Heart right ventricle (tissue), 16 donors: Measurements from ENCODE around the gene H2AZ1. TPM values are rescaled to one million over a fixed set of nuclear protein-coding genes. Genes with fewer than 3 reads are reported as not detected.

Experiments used
- ATAC-seq, 8 donors: fragments of 200-7000 bp; cut with Tn5 transposase; one replicate each; pipeline ENCODE4 v1.9.1; 2020; ENCODE audit warnings: mild to moderate bottlenecking in 8 of 8, moderate library complexity in 8 of 8, moderate number of reproducible peaks in 1 of 8
- DNase-seq, 2 donors: peaks; one replicate each; pipeline ENCODE4 v3.0.0-alpha.2; 2020
- H3K27ac ChIP-seq, 10 donors: fragments of 200-600 bp; sonication (generic) in 2 of 10; one replicate each; pipeline versions ENCODE4 v1.5.0 to v1.8.0; 2020 to 2022; ENCODE audit warnings: mild to moderate bottlenecking in 3 of 10
- H3K27me3 ChIP-seq, 7 donors: fragments of 200-600 bp; one replicate each; pipeline ENCODE4 v1.8.0; 2021 to 2022; ENCODE audit warnings: mild to moderate bottlenecking in 2 of 7
- H3K36me3 ChIP-seq, 9 donors: fragments of 200-600 bp; sonication (generic) in 1 of 9; one replicate each; pipeline versions ENCODE4 v1.5.0 to v1.8.0; 2020 to 2022; ENCODE audit warnings: mild to moderate bottlenecking in 2 of 9
- H3K4me1 ChIP-seq, 9 donors: fragments of 200-600 bp; sonication (generic) in 1 of 9; one replicate each; pipeline versions ENCODE4 v1.5.0 to v1.8.0; 2020 to 2022; ENCODE audit warnings: mild to moderate bottlenecking in 4 of 9
- H3K4me3 ChIP-seq, 10 donors: fragments of 200-600 bp; sonication (generic) in 2 of 10; one replicate each; pipeline versions ENCODE4 v1.5.0 to v1.8.0; 2020 to 2022; ENCODE audit warnings: mild to moderate bottlenecking in 7 of 10, moderate library complexity in 2 of 10
- H3K9me3 ChIP-seq, 11 donors: fragments of 200-600 bp in 10 of 11; sonication (generic) in 2 of 11; one replicate each; pipeline versions ENCODE4 v1.5.0 to v1.8.0; 2013 to 2022; ENCODE audit warnings: mild to moderate bottlenecking in 2 of 11, control low read depth in 1 of 11, moderate library complexity in 1 of 11
- CTCF ChIP-seq, 9 donors: fragments of 200-600 bp; sonication (generic) in 2 of 9; IDR thresholded peaks; one replicate each; pipeline versions ENCODE4 v1.5.0 to v1.8.0; 2021 to 2022; ENCODE audit warnings: antibody characterized with exemption in 9 of 9, mild to moderate bottlenecking in 5 of 9, moderate library complexity in 1 of 9
- WGBS, 2 donors: extraction: QIAGEN DNeasy Blood & Tissue Kit; methylation state at CpG; one replicate each; pipeline ENCODE4 v1.1.7; 2013; ENCODE audit warnings: inconsistent platforms in 1 of 2; 5-methylcytosine and 5-hydroxymethylcytosine counted together
- intact Hi-C, 10 donors: fragments of 100-400 bp; cut with DNase I; formaldehyde crosslinking; loops; one replicate each; pipeline versions ENCODE4 v1.11.1 to v1.14.2; 2022
- polyA plus RNA-seq, 2 donors: library from polyadenylated mRNA; stranded (reverse); fragments of 200-250 nt; gene quantifications; one replicate each; pipeline ENCODE4 v1.2.3, GENCODE V29; 2013
- total RNA-seq, 10 donors: library from RNA; stranded (reverse); fragmentation: NEBNext Ultra II Directional in 3 of 10; extraction: Animal tissue kit (Norgen Biotek cat#: 25700) in 3 of 10; gene quantifications; one replicate each; pipeline versions ENCODE4 v1.2.1 to v1.2.4, GENCODE V29; 2021 to 2023
- donor health status: Arrhythmogenic right ventricular cardiomyopathy.
- donor health status: ischemic (EF 13 %, LVEDD 7.1; RV severe dilation, severe dysfunction).
- donor health status: healthy with polysubstance abuse.
- donor health status: DM: no; HTN: yes; CAD: no.
- donor health status: DM: no; HTN: no; CAD: no.
- donor health status: ischemic (EF 25% LVEDD 6.9; RV normal size, moderate dysfunction).
- donor health status: ischemic (EF 25% LVEDD 5.7; RV mildly dilated, moderate dysfunction).
- donor health status: healthy.
- donor health status: DM: yes; HTN: yes; CAD: no.
- donor health status: Ischemic cardiomyopathy.
- donor health status: ischemic (EF 35%, LVEDD 5.7; RV mildly dilated, moderate dysfunction).
- donor health status: nonischemic (EF 11% LVEDD 7.7; RV severe dilation, severe dysfunction).
- donor health status: DM: yes; HTN: yes; CAD: no.
- donor health status: PGD.
- donor health status: ischemic (EF 29% LVEDD 5.4; RV normal size, mild dysfunction).
- donor health status: nonischemic (EF 23%, LVEDD 6.1; RV moderate dilation, normal function).

H2AZ1 gene
- total and polyA plus RNA-seq, 12 donors: 34.8 to 211 (median 49.4) TPM

- no peak for ATAC-seq
- Histone ChIP-seq H3K27ac (no peak overlapping the region), H3K27me3 (no peaks in the 10 kb centered on the region)
These were observed 11.8 kb downstream of the H2AZ1 start for GRCh38 chr4:99938243-99938753.

DNA sequence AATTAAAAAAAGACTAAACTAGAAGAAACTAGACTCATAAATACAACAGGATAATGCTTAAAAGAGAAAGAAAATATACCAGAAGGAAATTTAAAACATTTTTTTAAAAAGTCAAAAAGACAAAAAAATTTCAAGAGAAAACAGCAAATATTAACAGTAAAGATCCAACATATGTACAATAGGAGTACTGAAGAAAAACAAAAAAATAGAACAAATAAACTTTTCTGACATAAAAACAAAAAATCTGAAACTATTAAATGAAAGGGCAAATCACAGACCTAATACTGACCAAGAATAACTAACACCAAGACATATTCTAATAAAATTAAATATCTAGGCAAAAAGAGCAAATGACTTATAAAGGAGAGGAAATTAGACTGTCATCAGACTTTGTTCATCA is 15.2 kb downstream of the H2AZ1 start:
- Histone ChIP-seq H3K4me1 (no peaks in the 10 kb centered on the region), H3K27me3 (no peaks in the 10 kb centered on the region), H3K4me3 (no peak overlapping the region), H3K9me3 (peaks cover 0 to 31% (median 20%) of the 10 kb centered on the region in 11 donors), H3K27ac (no peak overlapping the region), H3K36me3 (peaks cover 0 to 43% (median 0%) of the 10 kb centered on the region in 9 donors)
- no peak for TF ChIP-seq CTCF (IDR thresholded peaks at IDR 0.05)
- DNase-seq (no peak), ATAC-seq (no peak)
- intact Hi-C loops: no loop called here

More at GRCh38 chr4:99938243-99938753, 11.8 kb downstream of the H2AZ1 start:
- H3K36me3 ChIP-seq: peaks cover 0 to 45% (median 0%) of the 10 kb centered on the region in 9 donors
- H3K4me3 ChIP-seq: no peak overlapping the region
- peaks cover 0 to 31% (median 20%) of the 10 kb centered on the region in 11 donors for H3K9me3 ChIP-seq
- TF ChIP-seq CTCF (IDR thresholded peaks at IDR 0.05): no peak
- no peak for DNase-seq
- 95% methylated on average over 3 of the region's 3 CpGs for WGBS, 2 donors
- peaks cover 0 to 13% (median 11%) of the 10 kb centered on the region in 9 donors for H3K4me1 ChIP-seq
- intact Hi-C loops: no loop called here

DNA sequence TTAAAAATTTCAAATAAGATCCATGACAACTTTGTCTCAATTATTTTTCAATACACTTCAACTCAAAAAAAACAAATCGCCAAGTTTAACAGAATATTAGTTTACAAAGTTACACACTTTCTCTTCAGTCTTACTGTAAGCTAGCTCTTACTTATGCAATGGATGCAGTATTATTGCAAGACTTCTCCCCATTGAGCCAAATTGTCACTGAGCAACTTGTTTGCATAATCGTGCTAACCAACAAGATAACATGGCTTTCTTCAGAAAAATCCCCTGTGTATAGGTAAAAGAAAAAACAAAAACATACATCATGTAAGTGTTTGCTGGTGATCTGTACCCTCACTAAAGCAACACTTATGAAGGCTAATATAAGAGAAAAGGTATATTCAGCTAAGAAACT is 22.5 kb downstream of the H2AZ1 start:
- no peak for ATAC-seq
- H3K4me1 ChIP-seq: no peaks in the 10 kb centered on the region
- intact Hi-C loops: no loop called here

GRCh38 chr4:99921174-99921573 is 28.9 kb downstream of the H2AZ1 start:
- no peaks in the 10 kb centered on the region for H3K27me3 ChIP-seq
- peaks cover 0 to 15% (median 6%) of the 10 kb centered on the region in 11 donors for H3K9me3 ChIP-seq
- ATAC-seq (no peak), DNase-seq (no peak)
- no peak overlapping the region for H3K27ac ChIP-seq
- 97 to 99% methylated on average over 3 of the region's 3 CpGs for WGBS, 2 donors
- no peaks in the 10 kb centered on the region for H3K4me1 ChIP-seq
- H3K36me3 ChIP-seq: peaks cover 0 to 100% (median 13%) of the 10 kb centered on the region in 9 donors
- no peak for TF ChIP-seq CTCF (IDR thresholded peaks at IDR 0.05)
- intact Hi-C loops: no loop called here
- no peak overlapping the region for H3K4me3 ChIP-seq

More for the DNA sequence above, 22.5 kb downstream of the H2AZ1 start:
- Histone ChIP-seq H3K36me3 (peaks cover 0 to 80% (median 0%) of the 10 kb centered on the region in 9 donors), H3K9me3 (no peaks in the 10 kb centered on the region), H3K4me3 (no peak overlapping the region), H3K27me3 (no peaks in the 10 kb centered on the region), H3K27ac (no peak overlapping the region)
- no peak for DNase-seq
- TF ChIP-seq CTCF (IDR thresholded peaks at IDR 0.05): no peak
- 85% methylated on average over 2 of the region's 2 CpGs for WGBS, 2 donors
